ENCODE measurements around the gene CLIC1.
A peak's percentile ranks its signal among the peaks of the same experiment; 100 is the strongest.

Gene CLIC1

DNA sequence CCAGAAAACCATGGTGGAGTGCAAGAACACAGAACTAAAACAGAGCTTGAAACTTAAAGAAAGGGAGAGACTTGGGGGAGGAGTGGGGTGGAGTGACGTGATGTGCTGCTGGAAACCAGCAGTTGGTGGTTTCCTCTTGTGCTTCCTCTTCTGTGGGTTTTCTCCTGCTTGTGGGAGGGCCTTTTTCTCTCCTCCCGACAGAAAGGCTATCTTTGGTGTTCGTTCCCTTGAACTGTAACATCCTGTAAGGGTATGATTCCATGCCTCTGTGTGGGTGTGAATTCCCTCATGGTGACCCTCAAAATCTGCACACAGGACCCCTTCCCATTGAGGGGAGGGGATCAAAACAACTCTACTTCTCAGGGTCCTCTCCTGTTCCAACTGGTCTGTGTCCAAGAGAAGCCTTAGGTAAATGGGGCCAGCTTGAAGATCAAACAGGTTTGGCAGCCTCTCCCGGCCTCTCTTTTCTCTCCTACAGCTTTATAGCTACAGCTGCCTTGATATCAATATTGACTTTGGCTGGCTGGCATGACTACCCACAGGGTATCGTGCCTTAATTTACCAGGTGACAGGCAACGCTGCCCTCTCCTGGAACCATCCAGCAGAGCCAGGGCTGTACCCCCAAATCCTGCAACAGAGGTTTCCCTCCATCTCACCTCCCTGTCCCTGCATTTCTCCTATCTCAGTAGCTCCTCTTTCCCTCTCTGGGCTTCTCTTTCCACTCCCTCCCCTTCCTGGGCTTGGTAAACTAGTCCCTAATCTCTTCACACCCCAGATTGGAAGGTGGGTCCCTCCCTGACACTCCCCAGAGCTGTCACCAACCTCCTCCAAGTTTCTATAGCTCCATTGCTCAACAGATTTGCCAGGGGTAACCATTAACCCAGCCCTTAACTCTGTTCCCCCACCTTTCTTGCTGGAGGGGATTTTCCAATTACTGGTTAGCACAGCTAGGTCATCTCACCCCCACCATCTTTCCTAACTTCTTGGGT is 2.0 kb upstream of the CLIC1 start:
- peak; percentile 99 for DNase-seq

DNA sequence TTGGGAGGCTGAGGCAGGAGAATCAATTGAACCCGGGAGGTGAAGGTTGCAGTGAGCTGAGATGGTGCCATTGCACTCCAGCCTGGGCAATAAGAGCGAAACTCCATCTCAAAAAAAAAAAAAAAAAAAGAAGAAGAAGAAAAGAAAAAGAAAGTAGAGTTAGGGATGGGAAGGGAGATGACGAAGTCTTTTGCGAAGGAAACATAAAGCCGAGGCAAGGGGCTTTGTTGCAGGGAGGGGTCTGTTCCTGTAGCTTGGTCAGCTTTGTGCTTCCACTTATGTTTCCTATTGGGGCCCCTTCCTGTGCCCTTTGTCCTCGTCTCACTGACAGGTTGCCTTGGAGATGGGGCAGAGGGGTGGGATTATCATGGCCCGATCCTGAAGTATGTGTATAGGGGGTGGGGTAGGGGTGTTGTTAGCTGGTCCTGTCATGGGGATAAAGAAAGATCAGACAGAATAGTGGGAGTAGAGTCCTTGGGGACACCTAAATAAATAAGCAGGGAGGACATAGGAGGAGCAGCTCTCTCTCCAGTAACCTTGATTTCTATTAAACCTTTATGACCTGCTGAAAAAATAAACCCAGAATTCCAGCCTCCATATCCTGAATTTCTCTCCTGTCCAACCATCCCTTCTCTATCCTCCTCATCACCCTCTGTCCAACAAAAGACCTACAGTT is 1.1 kb upstream of the CLIC1 start:
- DNase-seq = peak; percentile 64 to 80

DNA sequence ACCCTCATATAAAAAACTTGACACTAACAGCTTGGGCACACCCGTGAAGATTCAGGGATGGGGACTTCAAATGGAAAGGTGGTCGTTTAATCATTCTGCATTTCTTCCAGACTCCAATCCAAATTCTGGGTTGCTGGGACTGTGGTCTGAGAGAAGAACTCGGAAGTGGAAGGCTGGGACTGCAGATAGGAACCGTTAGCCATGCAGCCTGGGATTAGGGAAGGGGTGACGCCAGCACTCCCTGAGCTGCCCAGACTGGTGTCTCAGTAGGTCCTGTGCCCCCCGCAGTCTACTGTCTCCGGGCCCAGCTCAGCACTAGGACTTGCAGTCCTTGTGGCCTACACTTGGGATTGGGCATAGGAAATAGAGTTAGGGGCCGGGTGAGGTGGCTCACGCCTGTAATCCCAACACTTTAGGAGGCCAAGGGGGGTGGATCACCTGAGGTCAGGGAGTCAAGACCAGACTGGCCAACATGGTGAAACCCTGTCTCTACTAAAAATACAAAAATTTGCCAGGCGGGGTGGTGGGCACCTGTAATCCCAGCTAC is 511 bp upstream of the CLIC1 start:
- DNase-seq = peak in 1 of 2 experiments; percentile 16

DNA sequence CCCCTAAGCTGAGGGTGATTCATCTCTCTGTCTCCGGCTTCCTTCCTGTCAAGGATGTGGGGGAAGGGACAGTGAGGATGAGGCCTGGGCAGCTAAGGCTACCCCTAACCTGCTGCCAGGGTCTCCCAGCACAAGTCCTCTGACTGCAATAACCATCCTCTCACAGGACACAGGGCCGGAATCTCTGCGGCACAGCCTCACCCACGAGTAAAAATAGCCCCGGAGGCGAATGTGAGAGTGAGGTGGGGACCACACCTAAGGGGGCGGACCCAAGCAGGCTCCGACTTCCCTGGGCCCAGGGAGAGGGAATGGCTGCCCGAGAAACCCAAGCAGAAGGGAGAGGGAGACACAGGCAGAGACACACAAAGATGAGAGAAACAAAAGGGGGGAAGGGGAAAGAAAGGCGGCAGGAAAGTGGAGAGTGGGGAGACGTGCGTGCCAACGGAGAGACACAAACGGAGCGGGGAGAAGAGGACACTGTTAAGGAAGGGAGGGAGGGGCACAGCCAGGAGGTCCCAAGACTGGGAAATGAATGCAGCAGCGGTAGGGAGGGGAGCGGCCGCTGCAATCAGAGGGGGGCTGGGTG is 1.4 kb downstream of the CLIC1 start:
- DNase-seq = peak; percentile 74 to 78

DNA sequence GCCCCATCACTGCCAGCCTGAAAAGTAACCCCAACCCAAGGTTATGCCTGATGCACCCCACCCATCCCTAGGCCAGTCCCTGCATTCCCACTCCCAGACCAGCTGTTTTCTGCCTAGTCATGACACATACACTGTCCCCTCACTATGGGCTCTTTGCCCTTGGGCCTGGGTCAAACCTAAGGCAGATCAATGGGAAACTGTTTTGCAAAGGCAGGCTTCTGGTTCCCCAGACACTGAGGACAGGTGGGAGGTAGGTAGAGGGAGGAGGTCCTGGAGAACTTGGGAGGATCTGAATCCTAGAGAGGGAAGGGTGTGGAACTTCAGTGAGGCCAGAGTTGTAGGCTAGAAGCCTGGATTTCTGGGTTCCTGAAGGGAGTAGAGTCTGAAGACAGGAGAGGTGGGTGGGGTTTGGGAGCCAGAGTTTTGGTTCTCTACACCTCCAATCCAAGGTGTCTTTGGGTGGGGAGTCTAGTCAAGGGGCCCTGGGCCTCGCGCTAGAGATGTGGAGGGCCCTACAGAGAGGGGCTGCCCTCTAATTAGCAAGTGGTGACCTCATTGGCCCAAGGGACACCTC is 2.0 kb downstream of the CLIC1 start:
- no peak for DNase-seq

DNA sequence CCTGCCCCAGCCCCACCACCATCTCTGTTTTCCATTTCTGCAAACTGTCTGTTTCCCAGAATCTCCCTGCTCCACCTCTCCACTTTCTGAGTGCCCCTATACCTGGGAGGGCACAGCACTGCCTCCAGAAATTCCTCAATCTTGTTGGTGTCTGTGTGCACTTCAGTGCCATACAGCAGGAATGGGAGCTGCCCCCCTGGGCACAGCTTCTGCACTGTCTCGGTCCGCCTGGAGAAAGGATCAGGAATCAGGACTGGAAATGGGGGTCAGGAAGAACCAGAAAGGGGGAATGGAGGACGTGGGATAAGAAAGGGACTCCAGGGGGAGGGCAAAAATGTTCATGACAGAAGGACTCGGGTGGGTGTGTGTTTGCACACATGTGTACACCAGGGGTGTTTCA is 2.6 kb downstream of the CLIC1 start:
- DNase-seq = no peak

DNA sequence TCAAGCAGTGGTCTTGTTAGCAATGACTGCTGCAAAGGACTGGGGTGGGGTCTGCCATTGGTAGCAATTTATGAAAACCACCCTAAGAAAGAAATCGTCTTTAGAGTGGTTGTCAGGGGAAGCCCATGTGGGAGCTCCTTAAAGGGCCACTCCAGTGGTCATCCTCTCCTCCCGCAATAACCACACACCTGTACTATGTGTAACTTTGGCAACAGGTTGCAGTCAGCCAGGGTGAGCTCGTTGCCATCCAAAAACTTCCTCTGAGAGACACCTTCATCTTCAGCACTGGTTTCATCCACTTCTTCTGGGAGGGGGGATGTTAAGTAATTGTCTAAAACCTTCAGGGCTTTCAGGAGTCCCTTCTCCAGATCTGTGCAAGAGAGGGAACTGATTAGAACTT is 4.3 kb downstream of the CLIC1 start:
- DNase-seq = no peak

DNA sequence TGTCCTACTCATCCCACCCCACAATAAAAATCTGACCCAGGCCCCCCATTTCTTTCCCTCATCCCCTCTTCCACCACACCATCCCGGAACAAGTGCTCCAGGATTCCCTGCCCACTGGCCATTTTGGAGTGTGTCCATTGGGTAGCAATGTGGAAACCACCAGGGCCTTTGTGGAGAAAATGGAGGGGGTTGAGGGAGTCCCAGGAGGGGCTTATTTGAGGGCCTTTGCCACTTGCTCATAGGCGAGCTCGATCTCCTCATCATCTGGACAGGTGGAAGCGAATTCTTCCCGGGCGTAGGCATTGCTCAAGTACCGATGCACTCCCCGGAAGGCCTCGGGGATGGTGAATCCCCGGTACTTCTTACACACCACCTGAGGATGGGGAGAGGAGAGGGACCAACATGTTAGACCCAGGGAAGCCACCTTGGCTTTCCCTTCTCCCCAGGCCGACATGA is 5.7 kb downstream of the CLIC1 start:
- DNase-seq = no peak

DNA sequence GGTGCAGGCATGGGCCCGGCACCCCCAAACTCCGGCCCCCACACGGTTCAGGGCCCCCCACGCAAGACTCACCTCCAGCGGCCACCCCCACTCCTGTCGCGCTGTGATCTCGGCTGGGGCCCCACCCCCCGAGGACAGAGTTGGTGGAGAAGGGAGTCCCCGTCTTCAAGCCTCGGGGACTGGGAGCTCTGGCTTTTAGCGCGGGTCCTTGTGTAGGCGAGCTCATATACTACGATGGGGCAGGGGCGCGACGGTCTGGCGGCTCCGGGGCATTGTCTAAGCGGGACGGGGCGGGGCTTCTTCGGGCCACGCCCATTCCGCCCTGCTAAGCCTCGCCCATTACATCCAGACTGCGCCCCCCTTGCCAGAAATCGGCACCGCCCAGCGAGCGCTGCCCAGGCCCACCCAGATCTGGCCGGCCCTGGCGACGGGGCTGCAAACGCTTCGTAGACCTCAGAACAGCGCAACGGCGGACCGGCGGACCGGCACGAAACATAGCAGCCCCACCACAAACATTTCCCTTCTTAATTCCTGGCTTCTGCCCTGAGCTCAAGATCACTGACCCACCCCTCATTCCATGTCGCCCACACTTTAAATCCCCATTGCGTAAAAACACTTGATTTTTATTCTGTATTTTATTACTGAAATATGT is 6.2 kb downstream of the CLIC1 start:
- DNase-seq = peak; percentile 67 to 73

DNA sequence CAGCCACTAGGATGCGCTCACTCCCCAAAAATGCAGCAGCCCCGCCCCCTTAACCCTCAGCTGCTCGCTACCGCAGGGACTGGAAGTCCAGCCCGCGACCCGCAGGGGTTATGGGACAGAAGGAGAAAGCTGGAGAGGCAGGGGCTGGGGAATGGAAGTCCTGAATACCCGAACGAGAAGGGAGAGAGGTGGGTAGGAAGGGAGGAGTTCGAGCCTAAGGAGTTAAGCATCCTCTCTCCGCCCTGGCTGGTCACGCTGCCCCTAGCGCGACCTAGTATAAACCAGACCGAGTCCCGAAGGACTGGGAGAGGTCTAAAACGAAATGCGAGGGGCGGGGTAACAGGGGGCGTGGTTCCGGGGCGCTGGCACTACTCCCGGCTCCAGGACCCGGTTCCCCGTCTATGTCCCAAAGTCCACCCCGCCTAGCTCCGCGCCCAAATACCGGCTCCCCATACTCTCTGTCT is 6.8 kb downstream of the CLIC1 start:
- peak; percentile 78 to 82 for DNase-seq

DNA sequence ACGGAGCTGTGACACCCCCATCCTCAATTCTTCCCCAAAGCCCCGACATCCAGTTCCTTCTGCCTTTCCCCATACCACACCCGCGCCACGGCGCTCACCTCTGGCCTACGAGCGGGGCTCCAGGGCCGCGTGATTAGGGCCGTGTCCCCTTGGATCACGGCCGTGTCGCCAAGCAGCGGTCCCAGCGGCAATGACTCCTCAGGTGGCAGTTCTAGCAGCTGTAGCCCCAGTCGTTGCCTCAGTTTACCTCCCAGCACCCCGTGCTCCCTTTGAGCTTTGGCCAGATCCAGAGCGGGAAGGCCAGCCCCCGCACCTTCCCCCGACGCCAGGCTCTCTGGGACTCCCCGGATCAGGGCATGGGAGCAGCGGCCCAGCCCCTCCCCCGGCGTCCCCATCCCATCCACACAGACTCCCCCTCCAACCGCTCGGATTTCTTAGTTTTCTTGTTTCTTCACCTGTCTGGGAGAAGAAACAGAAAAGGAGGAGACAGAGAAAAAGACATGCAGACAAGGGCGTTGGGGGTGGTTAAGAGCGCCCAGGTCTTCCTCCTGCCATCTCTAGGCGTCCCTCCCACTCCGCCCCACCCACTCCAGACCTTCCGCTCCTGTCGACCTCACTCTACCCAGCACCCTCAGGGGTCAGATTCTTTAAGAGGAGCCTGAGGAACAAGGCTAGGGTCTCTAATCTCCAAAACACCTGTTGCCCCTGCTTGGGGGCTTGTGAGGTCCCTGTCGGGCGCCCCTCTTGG is 7.4 kb downstream of the CLIC1 start, which contains the start of gene DDAH2:
Gene DDAH2 (minus strand): TSS at position 533 of the 748 bp plus-strand sequence. CDS start 138 bp downstream, at position 395.
- DNase-seq = peak; percentile 41 to 48

DNA sequence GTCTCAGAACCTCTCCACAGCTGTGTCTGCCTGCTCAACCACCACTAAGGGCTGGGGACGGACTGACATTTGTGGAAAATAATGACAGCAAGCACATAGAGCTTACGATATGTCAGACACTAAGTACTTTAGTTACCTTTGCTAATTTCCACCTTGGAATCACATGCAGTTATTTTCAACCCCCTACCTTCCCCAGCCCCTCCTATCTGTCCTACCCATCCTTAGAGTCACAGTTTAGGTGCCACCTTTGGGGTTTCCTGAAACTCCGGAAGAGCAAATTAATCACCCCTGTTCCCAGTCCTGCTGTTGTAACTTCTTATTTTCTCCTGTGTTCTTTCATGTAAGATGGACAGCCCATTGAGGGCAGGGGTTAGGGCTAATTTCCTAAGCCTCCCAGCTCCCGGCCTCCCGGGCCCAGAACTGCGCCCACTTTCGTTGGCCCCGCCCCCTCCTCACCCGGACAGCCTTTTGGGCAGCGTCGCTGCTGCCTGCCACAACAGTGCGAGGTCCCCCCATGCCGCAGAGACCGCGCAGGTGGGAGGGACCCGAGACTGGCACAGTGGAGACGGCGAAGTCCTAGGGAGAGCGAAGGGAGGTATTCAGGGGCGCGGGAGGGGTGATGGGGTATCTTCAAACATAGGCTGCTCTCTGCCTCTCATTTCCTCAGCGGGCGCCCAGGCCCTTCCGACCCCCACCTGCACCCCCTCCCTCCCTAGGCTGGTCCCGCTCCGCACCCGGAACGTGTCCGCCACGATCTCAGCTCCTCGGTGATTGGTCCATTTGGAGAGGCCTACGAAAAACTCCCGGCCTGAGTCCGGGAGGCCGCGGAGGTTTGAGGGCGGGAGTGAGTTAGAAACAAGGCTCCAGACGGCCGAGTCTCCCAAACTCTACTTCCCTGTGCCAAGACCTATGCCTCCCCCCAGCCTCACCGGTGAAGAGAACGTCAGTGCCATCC is 8.3 kb downstream of the CLIC1 start:
- DNase-seq = peak in 1 of 2 experiments; percentile 86

DNA sequence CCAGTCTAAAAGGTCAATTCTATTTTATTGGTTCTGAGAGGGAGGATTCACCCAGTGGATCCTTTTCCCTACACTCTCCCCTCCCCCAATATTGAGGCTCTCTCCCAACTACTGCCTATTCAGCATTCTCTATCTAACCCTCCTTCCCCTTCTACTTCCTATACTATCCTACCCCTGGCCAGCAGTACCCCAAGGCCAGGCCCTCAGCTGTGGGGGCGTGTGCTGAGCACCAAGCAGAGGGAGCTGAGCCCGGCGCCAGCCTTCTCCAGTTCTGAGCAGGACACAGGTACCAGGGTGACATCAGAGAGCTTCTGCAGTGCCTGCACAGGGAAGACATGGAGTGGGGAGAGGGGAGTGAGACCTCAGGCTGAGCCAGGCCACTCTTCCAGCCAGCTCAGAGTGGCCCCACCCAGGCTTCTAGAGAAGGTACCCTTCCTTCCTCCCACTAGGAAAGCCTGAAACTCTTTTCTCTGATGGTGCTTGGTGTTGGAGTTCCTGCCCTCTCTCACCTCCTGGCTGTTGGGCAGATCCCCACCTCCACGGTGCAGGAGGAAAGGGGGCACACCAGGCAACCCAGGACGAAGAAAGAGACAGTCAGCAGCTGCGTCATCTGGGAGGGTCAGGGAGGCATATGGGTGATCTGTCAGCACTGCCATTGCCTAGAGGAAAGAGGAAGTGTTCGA is 9.2 kb downstream of the CLIC1 start:
- DNase-seq = peak; percentile 95 to 97

DNA sequence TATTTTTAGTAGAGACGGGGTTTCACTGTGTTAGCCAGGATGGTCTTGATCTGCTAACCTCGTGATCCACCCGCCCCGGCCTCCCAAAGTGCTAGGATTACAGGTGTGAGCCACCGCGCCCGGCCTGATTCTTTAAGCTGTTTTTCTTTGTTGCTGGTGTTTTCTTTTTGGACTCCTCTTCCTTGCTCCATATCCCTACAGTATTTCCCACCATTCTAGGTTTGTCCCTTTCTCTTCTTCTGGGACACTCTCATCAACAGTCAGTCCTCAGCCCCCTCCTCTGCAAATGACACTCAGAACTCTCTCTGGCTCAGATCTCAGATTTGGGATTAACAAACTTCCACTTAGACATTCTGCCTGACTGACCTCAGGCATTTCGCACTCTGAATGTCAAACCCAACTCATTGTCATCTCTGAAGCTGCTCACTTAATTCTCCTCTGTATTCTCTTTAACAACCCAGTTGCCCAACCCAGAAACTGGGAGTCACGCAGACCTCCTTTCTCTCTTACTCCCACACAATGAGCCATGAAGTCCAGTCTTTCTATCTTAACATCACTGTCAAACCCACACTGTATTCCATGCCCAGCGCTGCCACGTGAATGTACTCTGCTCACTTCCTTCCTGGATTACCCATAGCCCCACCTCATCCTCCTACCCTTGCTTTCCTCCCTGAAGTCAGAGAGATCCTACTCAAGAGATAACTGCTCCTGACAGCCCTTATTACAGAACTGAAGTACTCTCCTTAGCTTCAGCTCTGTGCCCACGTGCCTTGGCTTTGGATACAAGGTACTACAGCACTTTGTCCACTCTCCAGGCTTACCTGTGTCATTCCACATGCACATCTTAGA is 10.6 kb downstream of the CLIC1 start:
- peak; percentile 58 to 77 for DNase-seq

DNA sequence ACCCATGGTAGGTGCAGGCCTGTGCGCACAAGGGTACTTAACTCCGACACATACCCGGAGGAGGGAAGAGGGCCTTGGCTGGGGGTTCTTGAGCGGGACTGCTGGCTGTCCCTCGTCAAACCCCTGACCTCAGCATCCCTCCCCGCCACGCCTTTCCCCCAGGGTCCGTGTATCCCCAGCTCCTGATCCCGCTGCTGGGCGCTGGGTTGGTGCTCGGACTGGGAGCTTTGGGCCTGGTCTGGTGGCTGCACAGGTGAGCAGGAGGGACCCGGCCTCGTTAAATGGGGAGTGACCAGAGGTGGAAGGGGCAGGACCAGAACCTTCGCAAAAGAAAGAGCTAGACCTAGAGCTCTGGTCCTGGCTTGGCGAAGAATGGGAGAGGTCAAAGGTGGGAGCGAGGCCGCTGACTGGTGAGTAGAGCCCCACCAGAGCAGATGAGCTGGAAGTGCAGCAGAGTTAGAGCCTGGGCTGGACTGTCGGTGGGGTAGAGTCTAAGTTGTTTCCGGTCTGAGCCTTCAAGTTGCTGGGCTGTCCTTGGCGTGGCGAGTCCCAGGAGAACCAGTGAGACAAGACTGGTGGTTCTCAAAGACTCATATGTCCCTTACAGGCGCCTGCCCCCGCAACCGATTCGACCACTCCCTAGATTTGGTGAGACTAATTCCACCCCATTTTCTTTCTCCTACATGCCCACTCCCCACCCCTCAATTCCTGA is 12.2 kb downstream of the CLIC1 start:
- DNase-seq = no peak

DNA sequence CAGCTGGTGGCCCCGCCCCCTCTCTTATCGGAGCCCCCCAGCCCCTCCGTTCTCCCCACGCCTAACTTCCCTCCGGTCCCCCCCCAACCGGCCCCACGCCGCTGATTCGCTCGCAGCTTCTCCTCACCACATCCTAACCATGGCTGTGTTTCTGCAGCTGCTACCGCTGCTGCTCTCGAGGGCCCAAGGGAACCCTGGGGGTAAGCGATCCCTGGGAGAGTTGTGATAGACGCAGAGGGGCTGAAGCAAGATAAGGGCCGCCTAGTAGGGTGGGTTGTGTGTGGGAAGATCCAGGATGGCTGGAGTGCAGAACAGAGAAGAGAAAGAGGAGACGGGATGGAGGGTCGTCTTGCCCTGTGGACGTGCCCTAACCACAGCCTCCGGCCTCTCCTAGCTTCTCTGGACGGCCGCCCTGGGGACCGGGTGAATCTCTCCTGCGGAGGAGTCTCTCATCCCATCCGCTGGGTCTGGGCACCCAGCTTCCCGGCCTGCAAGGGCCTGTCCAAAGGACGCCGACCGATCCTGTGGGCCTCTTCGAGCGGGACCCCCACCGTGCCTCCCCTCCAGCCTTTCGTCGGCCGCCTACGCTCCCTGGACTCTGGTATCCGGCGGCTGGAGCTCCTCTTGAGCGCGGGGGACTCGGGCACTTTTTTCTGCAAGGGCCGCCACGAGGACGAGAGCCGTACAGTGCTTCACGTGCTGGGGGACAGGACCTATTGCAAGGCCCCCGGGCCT is 12.9 kb downstream of the CLIC1 start, which contains the start of gene MPIG6B:
Gene MPIG6B (plus strand): TSS at position 129 of the 735 bp plus-strand sequence. CDS start 11 bp downstream, at position 140.
- DNase-seq = no peak

DNA sequence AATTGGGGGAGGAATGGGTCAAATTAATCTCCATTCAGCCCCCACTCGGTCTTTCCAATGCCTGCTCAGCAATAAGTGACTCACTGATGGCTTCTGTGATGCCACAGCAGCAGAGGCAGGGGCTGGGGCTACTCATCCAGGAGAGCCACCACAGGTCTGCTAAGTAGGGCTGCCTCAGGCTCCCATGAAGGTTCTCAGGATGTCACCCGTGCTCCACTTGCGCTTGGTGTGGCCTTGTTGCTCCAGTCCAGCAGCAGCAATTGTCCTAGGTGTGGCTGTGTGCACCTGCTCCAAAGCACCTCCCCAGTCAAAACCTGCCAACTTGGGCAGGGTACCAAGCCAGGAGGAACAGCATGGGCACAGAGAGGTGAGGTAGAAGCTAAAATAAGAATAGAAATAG is 14.2 kb downstream of the CLIC1 start:
- no peak for DNase-seq
